ENCODE data around the gene NFYA.

DNA sequence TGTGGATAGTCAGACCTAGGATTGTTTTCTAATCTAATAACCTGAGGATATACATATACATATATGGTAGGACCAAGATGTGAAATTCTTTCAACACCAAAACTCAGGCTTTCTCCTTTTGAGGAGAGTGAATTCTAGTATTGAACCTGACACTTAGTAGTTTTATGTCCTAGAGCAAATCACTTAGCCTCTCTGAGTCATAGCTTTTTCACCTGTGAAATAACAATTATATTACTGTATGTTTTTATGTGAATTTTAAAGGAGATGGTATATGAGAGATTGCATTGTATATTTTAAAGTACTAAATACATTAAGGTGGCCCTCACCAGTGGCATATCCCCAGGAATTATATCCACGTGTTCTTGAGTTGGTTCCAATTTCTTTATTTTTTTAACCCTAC is 46.7 kb downstream of the NFYA start:
- TF ChIP-seq, protein P1, sequence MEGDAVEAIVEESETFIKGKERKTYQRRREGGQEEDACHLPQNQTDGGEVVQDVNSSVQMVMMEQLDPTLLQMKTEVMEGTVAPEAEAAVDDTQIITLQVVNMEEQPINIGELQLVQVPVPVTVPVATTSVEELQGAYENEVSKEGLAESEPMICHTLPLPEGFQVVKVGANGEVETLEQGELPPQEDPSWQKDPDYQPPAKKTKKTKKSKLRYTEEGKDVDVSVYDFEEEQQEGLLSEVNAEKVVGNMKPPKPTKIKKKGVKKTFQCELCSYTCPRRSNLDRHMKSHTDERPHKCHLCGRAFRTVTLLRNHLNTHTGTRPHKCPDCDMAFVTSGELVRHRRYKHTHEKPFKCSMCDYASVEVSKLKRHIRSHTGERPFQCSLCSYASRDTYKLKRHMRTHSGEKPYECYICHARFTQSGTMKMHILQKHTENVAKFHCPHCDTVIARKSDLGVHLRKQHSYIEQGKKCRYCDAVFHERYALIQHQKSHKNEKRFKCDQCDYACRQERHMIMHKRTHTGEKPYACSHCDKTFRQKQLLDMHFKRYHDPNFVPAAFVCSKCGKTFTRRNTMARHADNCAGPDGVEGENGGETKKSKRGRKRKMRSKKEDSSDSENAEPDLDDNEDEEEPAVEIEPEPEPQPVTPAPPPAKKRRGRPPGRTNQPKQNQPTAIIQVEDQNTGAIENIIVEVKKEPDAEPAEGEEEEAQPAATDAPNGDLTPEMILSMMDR (conservative IDR thresholded peaks at IDR 0.05), result no peak
- no peak for TF ChIP-seq EZH2 (IDR thresholded peaks at IDR 0.05; ENCODE audit: low read depth)
